ENCODE results near the gene PLPPR1.
"Not testable (repeated sequence)": the region's sequence is repeated elsewhere in the genome, so short reads cannot be mapped to it uniquely, and the experiment has no call there.

PLPPR1 gene

DNA sequence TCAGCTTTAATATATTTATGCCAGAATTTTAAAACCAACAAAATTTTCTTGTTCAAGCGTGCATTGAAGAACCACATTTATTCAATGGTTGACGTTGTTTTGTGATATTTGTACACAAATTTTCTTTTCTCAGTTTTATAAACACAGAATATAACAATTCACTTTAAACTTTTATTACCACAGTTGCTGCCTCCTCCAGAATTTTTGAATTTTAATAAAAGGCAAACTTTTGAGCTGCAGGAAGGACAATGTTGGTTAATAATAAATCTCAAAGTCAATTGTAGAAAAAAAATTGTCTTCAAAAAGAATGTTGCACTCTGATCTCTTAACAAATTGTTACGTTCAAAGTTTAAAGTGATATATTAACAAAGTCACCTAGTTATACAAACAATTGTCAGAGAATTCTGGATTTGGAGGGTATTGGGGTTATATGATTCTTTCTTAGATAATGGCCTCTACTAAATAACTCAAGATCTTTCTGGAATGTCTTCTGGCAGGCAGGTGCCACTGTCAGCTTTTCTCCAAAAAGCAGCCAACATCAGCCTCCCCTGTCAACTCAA, 295.8 kb downstream of the PLPPR1 start:
- Histone ChIP-seq H3K27me3 (ENCODE audit: low read length) (no peaks in the 10 kb centered on the region), H3K36me3 (ENCODE audit: low read length) (no peaks in the 10 kb centered on the region), H3K4me2 (ENCODE audit: low read depth, low read length, poor library complexity, severe bottlenecking) (no peak overlapping the region), H3K27ac (ENCODE audit: low read depth, low read length) (no peak overlapping the region), H2AFZ (ENCODE audit: low read depth, low read length, severe bottlenecking) (no peak overlapping the region), H3K4me3 (ENCODE audit: insufficient read depth, low read length, poor library complexity, severe bottlenecking) (no peak overlapping the region), H4K20me1 (ENCODE audit: low read depth, low read length) (no peaks in the 10 kb centered on the region), H3K9me2 (replicated peaks; ENCODE audit: insufficient read depth, low read length) (no peaks in the 10 kb centered on the region), H3K9ac (ENCODE audit: low read length) (no peak overlapping the region), H3F3A (ENCODE audit: insufficient read depth) (no peaks in the 10 kb centered on the region), H3K9me3 (ENCODE audit: insufficient read depth, low read length) (no peaks in the 10 kb centered on the region), H3K79me2 (ENCODE audit: insufficient read depth, low read length) (no peaks in the 10 kb centered on the region)
- no peak for TF ChIP-seq EZH2phosphoT487 (conservative IDR thresholded peaks at IDR 0.05; ENCODE audit: low read length)
- TF ChIP-seq, protein P1, sequence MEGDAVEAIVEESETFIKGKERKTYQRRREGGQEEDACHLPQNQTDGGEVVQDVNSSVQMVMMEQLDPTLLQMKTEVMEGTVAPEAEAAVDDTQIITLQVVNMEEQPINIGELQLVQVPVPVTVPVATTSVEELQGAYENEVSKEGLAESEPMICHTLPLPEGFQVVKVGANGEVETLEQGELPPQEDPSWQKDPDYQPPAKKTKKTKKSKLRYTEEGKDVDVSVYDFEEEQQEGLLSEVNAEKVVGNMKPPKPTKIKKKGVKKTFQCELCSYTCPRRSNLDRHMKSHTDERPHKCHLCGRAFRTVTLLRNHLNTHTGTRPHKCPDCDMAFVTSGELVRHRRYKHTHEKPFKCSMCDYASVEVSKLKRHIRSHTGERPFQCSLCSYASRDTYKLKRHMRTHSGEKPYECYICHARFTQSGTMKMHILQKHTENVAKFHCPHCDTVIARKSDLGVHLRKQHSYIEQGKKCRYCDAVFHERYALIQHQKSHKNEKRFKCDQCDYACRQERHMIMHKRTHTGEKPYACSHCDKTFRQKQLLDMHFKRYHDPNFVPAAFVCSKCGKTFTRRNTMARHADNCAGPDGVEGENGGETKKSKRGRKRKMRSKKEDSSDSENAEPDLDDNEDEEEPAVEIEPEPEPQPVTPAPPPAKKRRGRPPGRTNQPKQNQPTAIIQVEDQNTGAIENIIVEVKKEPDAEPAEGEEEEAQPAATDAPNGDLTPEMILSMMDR (IDR thresholded peaks at IDR 0.05; ENCODE audit: insufficient read depth, low read length, poor library complexity, severe bottlenecking) = no peak

DNA sequence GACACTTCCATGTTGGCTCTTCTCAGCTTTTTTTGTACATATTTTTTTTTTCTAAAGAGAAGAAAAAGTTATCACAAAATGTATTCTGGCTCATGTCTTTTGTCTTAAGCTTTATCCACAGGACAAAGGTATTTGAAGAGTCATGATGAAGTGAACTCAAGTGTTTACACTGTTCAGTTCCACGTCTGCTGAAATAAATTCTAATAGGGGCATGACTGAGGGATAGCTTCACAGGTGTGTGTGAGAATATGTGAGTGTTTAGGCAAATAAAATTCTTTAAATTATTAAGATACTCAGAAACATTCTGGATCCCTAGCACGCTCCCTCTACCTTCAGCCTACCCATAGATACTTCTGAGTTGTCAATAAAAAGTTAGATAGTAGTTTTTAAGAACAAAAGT, 296.5 kb downstream of the PLPPR1 start:
- Histone ChIP-seq H3K36me3 (ENCODE audit: low read length) (no peaks in the 10 kb centered on the region), H4K20me1 (ENCODE audit: low read depth, low read length) (no peaks in the 10 kb centered on the region), H3F3A (ENCODE audit: insufficient read depth) (no peaks in the 10 kb centered on the region), H3K4me2 (ENCODE audit: low read depth, low read length, poor library complexity, severe bottlenecking) (no peak overlapping the region), H3K4me3 (ENCODE audit: insufficient read depth, low read length, poor library complexity, severe bottlenecking) (no peak overlapping the region), H2AFZ (ENCODE audit: low read depth, low read length, severe bottlenecking) (no peak overlapping the region), H3K27me3 (ENCODE audit: low read length) (no peaks in the 10 kb centered on the region), H3K79me2 (ENCODE audit: insufficient read depth, low read length) (no peaks in the 10 kb centered on the region), H3K9me3 (ENCODE audit: insufficient read depth, low read length) (no peaks in the 10 kb centered on the region), H3K9me2 (replicated peaks; ENCODE audit: insufficient read depth, low read length) (no peaks in the 10 kb centered on the region), H3K9ac (ENCODE audit: low read length) (no peak overlapping the region), H3K27ac (ENCODE audit: low read depth, low read length) (no peak overlapping the region)
- TF ChIP-seq EZH2phosphoT487 (conservative IDR thresholded peaks at IDR 0.05; ENCODE audit: low read length) = no peak

DNA sequence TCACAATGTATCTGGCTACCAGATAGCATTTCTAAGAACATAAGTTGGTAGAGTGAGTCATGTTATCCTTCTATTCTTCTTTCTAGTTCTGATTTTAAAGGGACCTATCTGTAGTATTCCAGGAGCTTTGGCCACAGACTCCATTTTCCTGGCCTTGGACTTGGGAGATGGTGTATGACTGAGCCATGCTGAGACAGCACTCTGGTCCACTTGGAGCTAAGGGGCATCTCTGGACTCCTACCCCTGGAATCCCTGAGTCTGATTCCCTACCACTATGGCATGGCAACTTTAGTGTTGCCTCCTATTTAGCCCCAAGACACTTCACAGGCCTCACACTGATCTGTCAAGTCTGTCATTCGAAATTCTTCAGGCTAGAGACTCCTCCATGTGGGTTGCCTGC, 297.5 kb downstream of the PLPPR1 start:
- H3K9me2 ChIP-seq (replicated peaks; ENCODE audit: insufficient read depth, low read length) = no peaks in the 10 kb centered on the region
- no peaks in the 10 kb centered on the region for H3K36me3 ChIP-seq (ENCODE audit: low read length)
- H3K27ac ChIP-seq (ENCODE audit: low read depth, low read length) = no peak overlapping the region
- no peaks in the 10 kb centered on the region for H3K27me3 ChIP-seq (ENCODE audit: low read length)
- no peaks in the 10 kb centered on the region for H3K79me2 ChIP-seq (ENCODE audit: insufficient read depth, low read length)
- no peak overlapping the region for H3K4me2 ChIP-seq (ENCODE audit: low read depth, low read length, poor library complexity, severe bottlenecking)
- no peak overlapping the region for H3K4me3 ChIP-seq (ENCODE audit: insufficient read depth, low read length, poor library complexity, severe bottlenecking)
- no peaks in the 10 kb centered on the region for H4K20me1 ChIP-seq (ENCODE audit: low read depth, low read length)
- H3K9ac ChIP-seq (ENCODE audit: low read length) = no peak overlapping the region
- no peaks in the 10 kb centered on the region for H3F3A ChIP-seq (ENCODE audit: insufficient read depth)
- no peak for TF ChIP-seq EZH2phosphoT487 (conservative IDR thresholded peaks at IDR 0.05; ENCODE audit: low read length)
- TF ChIP-seq, protein P1 (IDR thresholded peaks at IDR 0.05; ENCODE audit: insufficient read depth, low read length, poor library complexity, severe bottlenecking) = no peak
- no peak overlapping the region for H2AFZ ChIP-seq (ENCODE audit: low read depth, low read length, severe bottlenecking)
- H3K9me3 ChIP-seq (ENCODE audit: insufficient read depth, low read length) = no peaks in the 10 kb centered on the region

DNA sequence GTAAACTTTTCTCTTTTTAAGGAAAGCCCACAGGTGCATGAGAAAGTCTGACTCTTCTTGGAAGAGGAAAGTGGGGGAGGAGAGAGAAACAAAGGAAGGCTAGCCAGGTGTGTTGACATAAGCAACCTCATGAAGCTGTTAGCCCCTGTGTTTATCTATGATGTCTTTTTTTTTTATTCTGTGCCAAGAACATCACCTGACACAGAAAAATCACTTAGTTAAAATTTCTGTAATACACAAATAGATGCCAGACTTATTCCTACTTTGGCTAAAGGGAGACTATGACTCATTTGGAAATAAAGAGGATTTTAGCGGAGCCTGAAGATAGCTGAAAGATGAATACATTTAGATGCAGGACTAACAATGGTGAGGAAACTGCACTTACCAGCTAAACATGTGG, 298.0 kb downstream of the PLPPR1 start:
- H4K20me1 ChIP-seq (ENCODE audit: low read depth, low read length) = no peaks in the 10 kb centered on the region
- no peak overlapping the region for H3K27ac ChIP-seq (ENCODE audit: low read depth, low read length)
- H3K9me3 ChIP-seq (ENCODE audit: insufficient read depth, low read length) = no peaks in the 10 kb centered on the region
- no peaks in the 10 kb centered on the region for H3K27me3 ChIP-seq (ENCODE audit: low read length)
- no peak for TF ChIP-seq EZH2phosphoT487 (conservative IDR thresholded peaks at IDR 0.05; ENCODE audit: low read length)
- TF ChIP-seq, protein P1 (IDR thresholded peaks at IDR 0.05; ENCODE audit: insufficient read depth, low read length, poor library complexity, severe bottlenecking) = no peak
- H3K4me3 ChIP-seq (ENCODE audit: insufficient read depth, low read length, poor library complexity, severe bottlenecking) = no peak overlapping the region
- no peaks in the 10 kb centered on the region for H3K36me3 ChIP-seq (ENCODE audit: low read length)
- H3K4me2 ChIP-seq (ENCODE audit: low read depth, low read length, poor library complexity, severe bottlenecking) = no peak overlapping the region
- H3F3A ChIP-seq (ENCODE audit: insufficient read depth) = no peaks in the 10 kb centered on the region
- no peaks in the 10 kb centered on the region for H3K9me2 ChIP-seq (replicated peaks; ENCODE audit: insufficient read depth, low read length)
- no peaks in the 10 kb centered on the region for H3K79me2 ChIP-seq (ENCODE audit: insufficient read depth, low read length)
- no peak overlapping the region for H2AFZ ChIP-seq (ENCODE audit: low read depth, low read length, severe bottlenecking)
- no peak overlapping the region for H3K9ac ChIP-seq (ENCODE audit: low read length)

DNA sequence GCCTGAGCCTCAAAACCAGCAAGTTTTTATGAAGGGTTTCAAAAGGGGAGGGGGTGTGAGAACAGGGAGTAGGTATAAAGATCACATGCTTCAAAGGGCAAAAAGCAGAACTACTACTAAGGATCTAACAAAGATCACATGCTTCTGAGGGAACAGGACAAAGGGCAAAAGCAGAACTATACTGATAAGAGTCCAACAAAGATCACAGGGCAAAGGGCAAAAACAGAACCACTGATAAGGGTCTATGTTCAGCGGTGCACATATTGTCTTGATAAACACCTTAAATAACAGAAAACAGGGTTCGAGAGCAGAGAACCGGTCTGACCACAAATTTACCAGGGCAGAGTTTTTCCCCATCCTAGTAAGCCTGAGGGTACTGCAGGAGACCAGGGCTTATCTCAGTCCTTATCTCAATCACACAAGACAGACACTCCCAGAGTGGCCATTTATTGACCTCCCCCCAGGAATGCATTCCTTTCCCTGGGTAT, 298.9 kb downstream of the PLPPR1 start:
- H4K20me1 ChIP-seq (ENCODE audit: low read depth, low read length); H3F3A ChIP-seq (ENCODE audit: insufficient read depth); H3K36me3 ChIP-seq (ENCODE audit: low read length); H3K9ac ChIP-seq (ENCODE audit: low read length); H3K79me2 ChIP-seq (ENCODE audit: insufficient read depth, low read length); H3K4me2 ChIP-seq (ENCODE audit: low read depth, low read length, poor library complexity, severe bottlenecking); H3K9me2 ChIP-seq (replicated peaks; ENCODE audit: insufficient read depth, low read length); H2AFZ ChIP-seq (ENCODE audit: low read depth, low read length, severe bottlenecking); H3K9me3 ChIP-seq (ENCODE audit: insufficient read depth, low read length); H3K27ac ChIP-seq (ENCODE audit: low read depth, low read length); H3K27me3 ChIP-seq (ENCODE audit: low read length); H3K4me3 ChIP-seq (ENCODE audit: insufficient read depth, low read length, poor library complexity, severe bottlenecking): not testable (repeated sequence)

Data from SU-DHL-6 (cell line).